Muscle of back (tissue), 11 donors: ENCODE data around the gene BAIAP3. TPM values are rescaled to one million over a fixed set of nuclear protein-coding genes. Genes with fewer than 3 reads are reported as not detected.

Source experiments
- DNase-seq, 3 donors: peaks; one replicate each; pipeline versions ENCODE4 v3.0.0 to v3.0.0-alpha.2; 2013
- polyA plus RNA-seq, 10 donors: library from polyadenylated mRNA; unstranded; fragments of 120-200 nt; gene quantifications; one replicate each; pipeline ENCODE4 v1.2.1, GENCODE V29; 2013; ENCODE audit not compliant: insufficient read length in 10 of 10

Gene BAIAP3
- polyA plus RNA-seq, 10 donors = 0.40 to 1.2 (median 0.81) TPM

GRCh38 chr16:1345651-1346421 is 12.4 kb downstream of the BAIAP3 start:
- no peak for DNase-seq

GRCh38 chr16:1346422-1347285 is 13.2 kb downstream of the BAIAP3 start:
- DNase-seq = no peak

GRCh38 chr16:1347286-1347855 is 13.9 kb downstream of the BAIAP3 start:
- no peak for DNase-seq

GRCh38 chr16:1347962-1348361 is 14.5 kb downstream of the BAIAP3 start:
- no peak for DNase-seq

- DNase-seq = no peak
Observed at GRCh38 chr16:1348441-1348840, 15.0 kb downstream of the BAIAP3 start.

- DNase-seq = no peak
Observed at GRCh38 chr16:1348926-1349325, 15.5 kb downstream of the BAIAP3 start.

- no peak for DNase-seq
Observed at GRCh38 chr16:1349351-1349750, 15.9 kb downstream of the BAIAP3 start.

- DNase-seq = no peak
Observed at GRCh38 chr16:1349951-1350350, 16.5 kb downstream of the BAIAP3 start.

GRCh38 chr16:1350691-1351090 is 17.2 kb downstream of the BAIAP3 start:
- DNase-seq = no peak

- no peak for DNase-seq
Observed at GRCh38 chr16:1351215-1351581, 17.8 kb downstream of the BAIAP3 start.

- peak; percentile 88 to 95 (median 92) for DNase-seq
Observed at GRCh38 chr16:1351582-1352362, 18.3 kb downstream of the BAIAP3 start, which contains the start of the genes GNPTG and TSR3. Gene GNPTG, plus strand, starts transcription at chr16:1351931. Its CDS starts 35 bp downstream, at chr16:1351966. Gene TSR3, minus strand, starts transcription at chr16:1351878. Its CDS starts 74 bp downstream, at chr16:1351804.

- DNase-seq = no peak
Observed at GRCh38 chr16:1354815-1355540, 21.5 kb downstream of the BAIAP3 start.

- DNase-seq = no peak
Observed at GRCh38 chr16:1355591-1355990, 22.1 kb downstream of the BAIAP3 start.

GRCh38 chr16:1356061-1356900 is 22.8 kb downstream of the BAIAP3 start:
- DNase-seq = no peak

GRCh38 chr16:1357906-1358566 is 24.6 kb downstream of the BAIAP3 start:
- DNase-seq = no peak

- DNase-seq = no peak
Observed at GRCh38 chr16:1361685-1362360, 28.4 kb downstream of the BAIAP3 start.

GRCh38 chr16:1362807-1363206 is 29.4 kb downstream of the BAIAP3 start:
- no peak for DNase-seq

- peak in 1 of 3 donors; percentile 46 for DNase-seq
Observed at GRCh38 chr16:1363501-1364041, 30.1 kb downstream of the BAIAP3 start.
